ENCODE measurements around the gene RTL10.

DNA sequence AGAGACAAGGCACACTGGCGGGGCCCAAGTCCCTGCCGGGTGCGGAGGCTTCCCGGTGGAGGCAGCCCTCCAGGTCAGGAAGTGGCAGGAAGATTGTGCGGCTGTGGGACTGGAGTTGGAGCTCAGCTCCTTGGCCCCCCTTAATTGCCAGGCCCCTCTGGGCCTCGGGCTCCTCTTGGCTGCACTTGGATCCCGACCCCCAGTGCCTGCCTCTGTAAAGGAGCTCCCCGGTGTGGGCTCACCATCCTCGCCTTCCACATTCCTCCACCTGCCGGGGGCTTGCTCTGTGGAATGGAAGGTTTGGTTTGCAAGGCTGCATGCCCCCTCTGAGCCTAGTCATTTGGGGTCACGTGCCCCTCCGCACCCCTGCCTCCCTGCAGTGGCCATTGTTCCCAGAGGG lies 48.8 kb upstream of the RTL10 start:
- TF ChIP-seq EP300 (IDR thresholded peaks at IDR 0.05; ENCODE audit: borderline replicate concordance) (no peak), EGR1 (IDR thresholded peaks at IDR 0.05) (no peak), TEAD4 (IDR thresholded peaks at IDR 0.05) (no peak), FOXM1 (IDR thresholded peaks at IDR 0.05; ENCODE audit: borderline replicate concordance, low read depth) (no peak), CEBPB (IDR thresholded peaks at IDR 0.05) (no peak)
- TF ChIP-seq, protein P1, sequence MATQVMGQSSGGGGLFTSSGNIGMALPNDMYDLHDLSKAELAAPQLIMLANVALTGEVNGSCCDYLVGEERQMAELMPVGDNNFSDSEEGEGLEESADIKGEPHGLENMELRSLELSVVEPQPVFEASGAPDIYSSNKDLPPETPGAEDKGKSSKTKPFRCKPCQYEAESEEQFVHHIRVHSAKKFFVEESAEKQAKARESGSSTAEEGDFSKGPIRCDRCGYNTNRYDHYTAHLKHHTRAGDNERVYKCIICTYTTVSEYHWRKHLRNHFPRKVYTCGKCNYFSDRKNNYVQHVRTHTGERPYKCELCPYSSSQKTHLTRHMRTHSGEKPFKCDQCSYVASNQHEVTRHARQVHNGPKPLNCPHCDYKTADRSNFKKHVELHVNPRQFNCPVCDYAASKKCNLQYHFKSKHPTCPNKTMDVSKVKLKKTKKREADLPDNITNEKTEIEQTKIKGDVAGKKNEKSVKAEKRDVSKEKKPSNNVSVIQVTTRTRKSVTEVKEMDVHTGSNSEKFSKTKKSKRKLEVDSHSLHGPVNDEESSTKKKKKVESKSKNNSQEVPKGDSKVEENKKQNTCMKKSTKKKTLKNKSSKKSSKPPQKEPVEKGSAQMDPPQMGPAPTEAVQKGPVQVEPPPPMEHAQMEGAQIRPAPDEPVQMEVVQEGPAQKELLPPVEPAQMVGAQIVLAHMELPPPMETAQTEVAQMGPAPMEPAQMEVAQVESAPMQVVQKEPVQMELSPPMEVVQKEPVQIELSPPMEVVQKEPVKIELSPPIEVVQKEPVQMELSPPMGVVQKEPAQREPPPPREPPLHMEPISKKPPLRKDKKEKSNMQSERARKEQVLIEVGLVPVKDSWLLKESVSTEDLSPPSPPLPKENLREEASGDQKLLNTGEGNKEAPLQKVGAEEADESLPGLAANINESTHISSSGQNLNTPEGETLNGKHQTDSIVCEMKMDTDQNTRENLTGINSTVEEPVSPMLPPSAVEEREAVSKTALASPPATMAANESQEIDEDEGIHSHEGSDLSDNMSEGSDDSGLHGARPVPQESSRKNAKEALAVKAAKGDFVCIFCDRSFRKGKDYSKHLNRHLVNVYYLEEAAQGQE (IDR thresholded peaks at IDR 0.05; ENCODE audit: low read depth), result no peak
- TF ChIP-seq, protein P2, sequence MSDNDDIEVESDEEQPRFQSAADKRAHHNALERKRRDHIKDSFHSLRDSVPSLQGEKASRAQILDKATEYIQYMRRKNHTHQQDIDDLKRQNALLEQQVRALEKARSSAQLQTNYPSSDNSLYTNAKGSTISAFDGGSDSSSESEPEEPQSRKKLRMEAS (IDR thresholded peaks at IDR 0.05), result no peak
- TF ChIP-seq, protein P3, sequence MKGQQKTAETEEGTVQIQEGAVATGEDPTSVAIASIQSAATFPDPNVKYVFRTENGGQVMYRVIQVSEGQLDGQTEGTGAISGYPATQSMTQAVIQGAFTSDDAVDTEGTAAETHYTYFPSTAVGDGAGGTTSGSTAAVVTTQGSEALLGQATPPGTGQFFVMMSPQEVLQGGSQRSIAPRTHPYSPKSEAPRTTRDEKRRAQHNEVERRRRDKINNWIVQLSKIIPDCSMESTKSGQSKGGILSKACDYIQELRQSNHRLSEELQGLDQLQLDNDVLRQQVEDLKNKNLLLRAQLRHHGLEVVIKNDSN (IDR thresholded peaks at IDR 0.05), result no peak

All from Ishikawa (cell line).